Stimulated activated CD4-positive, alpha-beta T cell treated with anti-CD3 and anti-CD28 coated beads, Interleukin-1b, Interleukin-23, amount 100 ng/mL, for 1 hour (primary cell): ENCODE results near the gene C7orf25.

ENCODE experiments used
- DNase-seq, 2 donors: peaks; one replicate each; pipeline ENCODE4 v3.0.0-alpha.2; 2020; ENCODE audit warnings: low read depth in 2 of 2

Gene C7orf25

DNA sequence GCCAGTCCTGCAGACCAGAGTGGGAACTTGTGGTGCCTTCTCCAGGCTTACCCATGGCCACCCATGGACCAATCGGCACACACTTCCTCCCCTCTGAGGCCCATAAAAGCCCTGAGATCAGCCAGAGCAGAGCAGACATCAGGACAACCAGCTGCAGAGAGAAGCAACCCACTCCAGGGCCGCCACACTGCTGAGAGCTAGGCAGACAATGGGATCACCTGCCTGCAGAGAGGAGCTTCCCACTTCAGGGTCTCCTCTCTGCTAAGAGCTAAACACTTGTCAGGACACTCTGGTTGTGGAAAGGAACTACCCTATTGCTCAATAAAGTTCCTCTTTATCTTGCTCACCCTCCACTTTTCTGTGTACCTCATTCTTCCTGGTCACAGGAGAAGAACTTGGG is 34.0 kb downstream of the C7orf25 start:
- DNase-seq: no peak

DNA sequence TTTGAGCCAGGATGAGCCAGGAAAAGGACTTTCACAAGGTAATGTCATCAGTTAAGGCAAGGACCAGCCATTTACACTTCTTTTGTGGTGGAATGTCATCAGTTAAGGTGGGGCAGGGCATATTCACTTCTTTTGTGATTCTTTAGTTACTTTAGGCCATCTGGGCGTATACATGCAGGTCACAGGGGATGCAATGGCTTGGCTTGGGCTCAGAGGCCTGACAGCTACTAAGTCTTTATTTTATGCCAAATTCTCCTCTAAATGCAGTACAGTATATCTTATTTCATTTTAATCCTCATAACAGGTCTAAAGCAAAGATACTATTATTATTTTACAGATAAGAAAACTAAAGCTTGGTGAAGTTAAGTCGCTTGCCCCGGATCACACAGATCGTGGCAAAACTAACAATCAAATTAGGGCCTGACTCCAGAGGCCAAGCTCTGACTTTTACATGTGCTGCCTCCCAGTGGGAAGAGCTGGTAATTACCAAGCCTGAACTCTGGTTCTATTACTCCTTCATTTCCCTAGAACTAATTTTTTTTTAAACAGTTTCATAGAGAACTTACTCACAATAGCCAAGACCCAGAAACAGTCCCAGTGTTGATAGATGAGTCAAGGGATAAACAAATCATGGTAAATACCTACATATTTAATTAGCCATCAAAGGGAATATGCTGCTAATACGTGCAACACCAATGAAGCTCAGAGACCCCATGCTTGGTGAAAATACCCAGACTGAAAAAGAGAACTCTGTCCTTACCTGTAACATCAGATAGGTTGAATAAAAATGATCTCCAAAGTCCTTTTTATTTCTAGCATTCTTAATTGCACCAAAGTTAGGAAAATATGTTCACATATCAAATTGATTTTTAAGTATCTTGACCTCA is 35.4 kb downstream of the C7orf25 start:
- DNase-seq: peak in 1 of 2 donors; percentile 49

DNA sequence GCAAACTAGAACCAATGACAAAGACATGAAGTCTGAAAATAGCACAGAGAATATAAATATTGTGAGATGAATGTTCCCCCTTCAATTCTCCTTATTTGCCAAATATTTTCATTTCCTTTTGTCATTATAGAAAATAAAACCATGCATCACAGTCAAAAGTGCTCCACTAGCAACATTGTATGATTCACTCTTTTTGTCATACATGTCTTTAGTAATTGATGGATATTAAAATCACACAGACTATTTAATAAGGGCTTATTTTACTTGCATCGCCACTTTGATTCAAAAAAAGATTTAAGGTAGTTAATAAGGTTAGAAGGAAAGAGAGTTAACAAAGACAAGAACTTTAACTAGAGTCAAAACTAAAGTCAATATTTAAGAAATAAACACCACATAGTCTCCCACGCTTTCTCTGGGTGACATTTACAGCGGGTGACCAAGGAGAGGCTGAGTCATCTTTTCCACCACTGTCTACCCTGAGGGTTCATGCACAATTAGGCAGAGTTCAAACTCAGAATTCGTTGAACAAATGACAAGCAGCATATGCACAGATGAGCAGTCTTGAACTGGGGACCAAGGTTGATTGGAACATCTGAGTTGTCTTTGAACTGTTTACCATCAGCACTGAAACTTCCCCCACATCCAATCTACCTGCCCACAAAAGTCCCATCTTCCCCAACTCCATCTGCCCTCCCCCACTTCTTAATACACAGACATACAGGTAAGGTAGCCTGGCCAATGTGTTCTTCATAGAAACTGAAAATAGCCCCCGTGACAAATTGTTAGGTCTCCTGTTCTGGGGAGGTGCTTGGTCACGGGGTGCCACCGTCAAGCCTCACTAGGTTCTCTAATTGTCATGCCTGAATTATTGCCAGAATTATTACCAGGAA is 42.5 kb downstream of the C7orf25 start:
- no peak for DNase-seq

DNA sequence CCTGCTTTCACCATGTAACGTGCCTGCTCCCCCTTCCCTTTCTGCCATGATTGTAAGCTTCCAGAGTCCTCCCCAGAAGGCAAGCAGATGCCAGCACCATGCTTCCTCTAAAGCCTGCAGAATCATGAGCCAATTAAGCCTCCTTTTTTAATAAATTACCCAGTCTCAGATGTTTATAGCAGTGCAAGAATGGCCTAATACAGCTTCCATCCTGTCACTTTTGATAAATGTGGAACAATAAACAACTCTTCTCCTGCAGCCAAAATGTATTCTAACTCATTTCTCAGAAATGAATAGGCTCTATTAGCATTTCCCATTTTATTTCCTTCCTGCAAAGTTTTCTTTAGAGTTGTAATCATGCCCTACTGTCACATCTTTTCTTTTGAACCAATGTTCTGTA is 43.4 kb downstream of the C7orf25 start:
- DNase-seq: no peak
